ENCODE measurements around the gene KPNA6. TPM values are rescaled to one million over a fixed set of nuclear protein-coding genes. Genes with fewer than 3 reads are reported as not detected.
"Not testable (repeated sequence)": the region's sequence is repeated elsewhere in the genome, so short reads cannot be mapped to it uniquely, and the experiment has no call there.

The KPNA6 gene
- total RNA-seq, 2 experiments from 2014 or later = 70.8 to 74.3 TPM

GRCh38 chr1:32150847-32151246 is 43.0 kb downstream of the KPNA6 start:
- POLR2A ChIA-PET = no interaction called here
- intact Hi-C loops (cut with micrococcal nuclease) = no loop called here

DNA sequence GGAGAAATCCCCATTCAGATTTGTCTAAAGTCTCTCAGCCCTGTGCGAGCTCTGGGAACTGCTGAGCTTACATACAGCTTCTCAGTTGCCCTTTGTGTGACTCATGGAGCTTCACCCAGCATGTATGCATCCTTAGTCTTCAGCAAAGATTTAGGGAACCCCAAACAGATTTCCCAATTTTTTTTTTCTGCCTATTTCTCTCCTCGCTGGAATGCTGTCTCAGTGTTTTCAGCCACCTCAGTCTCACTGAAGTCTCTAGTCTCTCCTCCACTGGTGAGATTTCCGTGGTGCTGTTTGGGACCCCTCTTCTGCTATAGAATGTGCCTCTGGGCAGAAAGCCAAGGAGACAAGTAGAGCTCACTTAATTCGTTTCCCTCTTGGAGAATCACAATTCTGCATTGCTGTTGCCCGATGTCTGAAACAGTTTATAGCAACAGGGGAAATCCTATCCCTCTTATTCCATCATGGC is 43.5 kb downstream of the KPNA6 start:
- H3K27me3 Mint-ChIP-seq = no peaks in the 10 kb centered on the region
- intact Hi-C loops (cut with micrococcal nuclease) = no loop called here
- peaks cover 16% of the 10 kb centered on the region for H3K4me1 Mint-ChIP-seq (ENCODE audit: low read depth)
- DNase-seq (no peak), ATAC-seq (no peak)
- no peak for TF ChIP-seq CTCF (IDR thresholded peaks at IDR 0.05)
- H3K4me3 Mint-ChIP-seq = no peak overlapping the region
- no peak overlapping the region for H3K27ac Mint-ChIP-seq
- peaks cover 39% of the 10 kb centered on the region for H3K36me3 Mint-ChIP-seq (ENCODE audit: low read depth)
- ChIA-PET POLR2A (interaction anchor here (1.1 kb wide), 1 partner anchor 42 kb away, joined by 3 read pairs; no protein-coding TSS in a partner anchor), CTCF (interaction anchor here (2.2 kb wide), 1 partner anchor 23 kb away, joined by 5 read pairs; no protein-coding TSS in a partner anchor)
- H3K9me3 Mint-ChIP-seq = peaks cover 5% of the 10 kb centered on the region

More at GRCh38 chr1:32150847-32151246, 43.0 kb downstream of the KPNA6 start:
- TF ChIP-seq CTCF (IDR thresholded peaks at IDR 0.05) = no peak
- Mint-ChIP-seq H3K9me3 (peaks cover 5% of the 10 kb centered on the region), H3K4me1 (ENCODE audit: low read depth) (peaks cover 22% of the 10 kb centered on the region), H3K4me3 (no peak overlapping the region), H3K36me3 (ENCODE audit: low read depth) (peaks cover 37% of the 10 kb centered on the region), H3K27ac (no peak overlapping the region), H3K27me3 (no peaks in the 10 kb centered on the region)
- CTCF ChIA-PET = interaction anchor here (1.2 to 2.2 kb wide), 2 partner anchors 23 to 97 kb away, joined by 3 to 5 read pairs; no protein-coding TSS in a partner anchor
- DNase-seq (no peak), ATAC-seq (no peak)

- ChIA-PET POLR2A (no interaction called here), CTCF (interaction anchor here (1.9 kb wide), 1 partner anchor 56 kb away, joined by 4 read pairs; no protein-coding TSS in a partner anchor)
- peaks cover 5% of the 10 kb centered on the region for H3K4me1 Mint-ChIP-seq (ENCODE audit: low read depth)
- no peaks in the 10 kb centered on the region for H3K27me3 Mint-ChIP-seq
- TF ChIP-seq CTCF (IDR thresholded peaks at IDR 0.05) = no peak
- H3K4me3 Mint-ChIP-seq = no peak overlapping the region
- H3K36me3 Mint-ChIP-seq (ENCODE audit: low read depth) = peaks cover 47% of the 10 kb centered on the region
- ATAC-seq = peak; percentile 76
- H3K27ac Mint-ChIP-seq = peak overlapping the region; percentile 69
- no peaks in the 10 kb centered on the region for H3K9me3 Mint-ChIP-seq
- intact Hi-C loops (cut with micrococcal nuclease) = no loop called here
- peak; percentile 33 for DNase-seq
Measured at GRCh38 chr1:32159189-32159588, 51.3 kb downstream of the KPNA6 start.

- no peak for DNase-seq
- intact Hi-C loops (cut with micrococcal nuclease) = no loop called here
- POLR2A ChIA-PET = interaction anchor here (0.7 kb wide), 1 partner anchor 32 kb away, joined by 3 read pairs; no protein-coding TSS in a partner anchor
- CTCF ChIA-PET = interaction anchor here (1.3 to 1.6 kb wide), 2 partner anchors 9 to 10 kb away, joined by 4 to 5 read pairs; no protein-coding TSS in a partner anchor
- no peaks in the 10 kb centered on the region for H3K9me3 Mint-ChIP-seq
- peaks cover 5% of the 10 kb centered on the region for H3K4me1 Mint-ChIP-seq (ENCODE audit: low read depth)
- no peak for ATAC-seq
- H3K27ac Mint-ChIP-seq = no peak overlapping the region
- TF ChIP-seq CTCF (IDR thresholded peaks at IDR 0.05) = no peak
- H3K36me3 Mint-ChIP-seq (ENCODE audit: low read depth) = peaks cover 40% of the 10 kb centered on the region
- H3K27me3 Mint-ChIP-seq = no peaks in the 10 kb centered on the region
- H3K4me3 Mint-ChIP-seq = no peak overlapping the region
Measured at GRCh38 chr1:32163405-32163804, 55.5 kb downstream of the KPNA6 start.

DNA sequence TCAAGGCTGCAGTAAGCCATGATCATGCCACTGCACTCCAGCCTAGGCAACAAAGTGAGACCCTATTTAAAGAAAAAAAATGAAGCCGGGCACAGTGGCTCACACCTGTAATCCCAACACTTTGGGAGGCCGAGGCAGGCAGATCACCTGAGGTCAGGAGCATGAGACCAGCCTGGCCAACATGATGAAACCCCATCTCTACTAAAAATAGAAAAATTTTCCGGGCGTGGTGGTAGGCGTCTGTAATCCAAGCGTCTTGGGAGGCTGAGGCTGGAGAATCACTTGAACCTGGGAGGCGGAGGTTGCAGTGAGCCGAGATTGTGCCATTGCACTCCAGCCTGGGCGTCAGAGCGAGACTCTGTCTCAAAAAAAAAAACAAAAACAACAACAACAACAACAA is 57.8 kb downstream of the KPNA6 start:
- intact Hi-C loops (cut with micrococcal nuclease); POLR2A ChIA-PET: not testable (repeated sequence)

More for the DNA sequence above, 57.8 kb downstream of the KPNA6 start:
- H3K4me3 Mint-ChIP-seq; H3K27me3 Mint-ChIP-seq; DNase-seq; ATAC-seq; H3K4me1 Mint-ChIP-seq (ENCODE audit: low read depth); H3K9me3 Mint-ChIP-seq; CTCF ChIA-PET; H3K27ac Mint-ChIP-seq: not testable (repeated sequence)
- peaks cover 43% of the 10 kb centered on the region for H3K36me3 Mint-ChIP-seq (ENCODE audit: low read depth)
